HCT116 (cell line): Measurements from ENCODE around the gene EEA1. TPM values are rescaled to one million over a fixed set of nuclear protein-coding genes. Genes with fewer than 3 reads are reported as not detected.

Source experiments
- ATAC-seq: fragments of 200-7000 bp; cut with Tn5 transposase; 2 replicates; pipeline ENCODE4 v1.9.1; 2020; ENCODE audit warnings: mild to moderate bottlenecking, moderate library complexity
- BruUV-seq: library from RNA; stranded (reverse); fragments of 400-500 nt; replicated peaks from 2 replicates; lab custom pipeline; 2021; lab: Mats Ljungman, UMichigan
- CTCF ChIA-PET: fragments of 300-600 bp; sonication (Branson Sonifier 250); formaldehyde crosslinking; loops from one replicate; lab custom pipeline; 2021; ENCODE audit warnings: antibody characterized with exemption; lab: Charles Lee
- POLR2A ChIA-PET: fragments of 300-600, 350-600 bp; sonication (Branson Sonifier 250); formaldehyde crosslinking; loops from one replicate; lab custom pipeline; 2021; ENCODE audit warnings: antibody characterized with exemption; lab: Charles Lee
- RAD21 ChIA-PET, 2 experiments: fragments of 300-600 bp; sonication (Branson Sonifier 250); formaldehyde crosslinking; loops; one replicate each; lab custom pipeline; 2023; ENCODE audit warnings: low total read pairs in 2 of 2; ENCODE audit not compliant: uncharacterized antibody in 2 of 2, unreplicated experiment in 2 of 2, low non-redundant PET in 1 of 2; lab: Charles Lee
- DNase-seq: peaks from one replicate; pipeline ENCODE4 v3.0.0-alpha.2; 2010; ENCODE audit warnings: low read depth, low spot score
- H2AFZ ChIP-seq: fragments of 200-600 bp; shearing (Covaris generic), sonication (generic); 2 replicates; pipeline ENCODE4 v1.6.1; 2017; ENCODE audit warnings: low read depth, mixed run types, mixed read lengths, antibody characterized with exemption, low read length; ENCODE audit not compliant: poor library complexity, severe bottlenecking
- H3K27ac ChIP-seq: 2 replicates; pipeline ENCODE4 v1.5.1; 2012; ENCODE audit warnings: low read depth, low read length
- H3K27me3 ChIP-seq: fragments of 200-600 bp; sonication (generic); 2 replicates; pipeline ENCODE4 v1.6.1; 2016; ENCODE audit warnings: mixed run types, low read length, mixed read lengths; ENCODE audit not compliant: insufficient read depth
- H3K36me3 ChIP-seq, 2 experiments: fragments of 200-500 bp in 1 of 2; fragments of 200-600 bp in 1 of 2; sonication (Bioruptor generic) in 1 of 2; sonication (generic) in 1 of 2; 2 replicates each; pipeline versions ENCODE4 v1.5.1 to v1.6.1; 2014 to 2016; ENCODE audit warnings: low read length in 2 of 2, inconsistent platforms in 1 of 2, mixed read lengths in 1 of 2, mixed run types in 1 of 2; ENCODE audit not compliant: insufficient read depth in 2 of 2, control insufficient read depth in 1 of 2
- H3K4me1 ChIP-seq, 2 experiments: fragments of 200-600 bp in 1 of 2; sonication (generic) in 1 of 2; 2 replicates each; pipeline versions ENCODE4 v1.5.1 to v1.6.1; 2012 to 2017; ENCODE audit warnings: low read length in 2 of 2, inconsistent platforms in 1 of 2, mild to moderate bottlenecking in 1 of 2, mixed read lengths in 1 of 2, mixed run types in 1 of 2, moderate library complexity in 1 of 2; ENCODE audit not compliant: insufficient read depth in 2 of 2, control insufficient read depth in 1 of 2
- H3K4me2 ChIP-seq: fragments of 200-600 bp; sonication (generic); 2 replicates; pipeline ENCODE4 v1.6.1; 2017; ENCODE audit warnings: mixed run types, low read length, mixed read lengths
- H3K4me3 ChIP-seq, 2 experiments: fragments of 200-600 bp in 1 of 2; sonication (generic) in 1 of 2; replicated peaks in 1 of 2; 2 replicates each; pipeline ENCODE4 v1.5.1; 2011 to 2016; ENCODE audit warnings: low read length in 2 of 2, control low read depth in 1 of 2, low read depth in 1 of 2, mild to moderate bottlenecking in 1 of 2, mixed read lengths in 1 of 2, mixed run types in 1 of 2
- H3K79me2 ChIP-seq: fragments of 200-600 bp; sonication (generic); 2 replicates; pipeline ENCODE4 v1.6.1; 2017; ENCODE audit warnings: mild to moderate bottlenecking, mixed run types, low read length, moderate library complexity, mixed read lengths; ENCODE audit not compliant: insufficient read depth
- H3K9ac ChIP-seq: fragments of 200-600 bp; sonication (generic); 2 replicates; pipeline ENCODE4 v1.6.1; 2016; ENCODE audit warnings: low read length, mixed read lengths
- H3K9me2 ChIP-seq: fragments of 200-600 bp; sonication (generic), shearing (Covaris generic); 2 replicates; pipeline ENCODE4 v1.6.1; 2017; ENCODE audit warnings: mixed run types, mild to moderate bottlenecking, moderate library complexity; ENCODE audit not compliant: insufficient read depth
- H3K9me3 ChIP-seq, 2 experiments: fragments of 200-500 bp in 1 of 2; fragments of 200-600 bp in 1 of 2; sonication (Bioruptor generic) in 1 of 2; sonication (generic) in 1 of 2; 2 replicates each; pipeline ENCODE4 v1.6.1; 2014 to 2017; ENCODE audit warnings: low read length in 2 of 2, mixed read lengths in 2 of 2, inconsistent platforms in 1 of 2, low read depth in 1 of 2, mild to moderate bottlenecking in 1 of 2, mixed run types in 1 of 2, moderate library complexity in 1 of 2; ENCODE audit not compliant: control insufficient read depth in 1 of 2, insufficient read depth in 1 of 2
- H4K20me1 ChIP-seq: fragments of 200-600 bp; sonication (generic), shearing (Covaris generic); 2 replicates; pipeline ENCODE4 v1.6.1; 2017; ENCODE audit warnings: mixed run types, mild to moderate bottlenecking, moderate library complexity; ENCODE audit not compliant: insufficient read depth
- CBX3 ChIP-seq: IDR thresholded peaks from 2 replicates; pipeline ENCODE4 v1.6.1; 2012; ENCODE audit warnings: low read depth
- CEBPB ChIP-seq: IDR thresholded peaks from 2 replicates; pipeline ENCODE4 v1.6.1; 2012; ENCODE audit warnings: low read depth
- EGR1 ChIP-seq: IDR thresholded peaks from 2 replicates; pipeline ENCODE4 v1.6.1; 2012; ENCODE audit warnings: low read depth
- EZH2phosphoT487 ChIP-seq: fragments of 200-600 bp; IDR thresholded peaks from 2 replicates; pipeline ENCODE4 v1.6.1; 2018; ENCODE audit warnings: antibody characterized with exemption, borderline replicate concordance
- RAD21 ChIP-seq: IDR thresholded peaks from 2 replicates; pipeline ENCODE4 v1.6.1; 2012; ENCODE audit warnings: low read depth, mild to moderate bottlenecking
- SIN3A ChIP-seq: IDR thresholded peaks from 2 replicates; pipeline ENCODE4 v1.6.1; 2012; ENCODE audit warnings: low read depth
- SP1 ChIP-seq: IDR thresholded peaks from 2 replicates; pipeline ENCODE4 v1.6.1; 2012; ENCODE audit warnings: low read depth
- SRF ChIP-seq: IDR thresholded peaks from 2 replicates; pipeline ENCODE4 v1.6.1; 2012; ENCODE audit warnings: low read depth
- TCF7L2 ChIP-seq: IDR thresholded peaks from 2 replicates; pipeline ENCODE4 v1.7.0; 2011; ENCODE audit warnings: borderline replicate concordance, inconsistent platforms; ENCODE audit not compliant: insufficient read depth, insufficient read length; ENCODE audit errors: extremely low read depth
- YY1 ChIP-seq: IDR thresholded peaks from 2 replicates; pipeline ENCODE4 v1.6.1; 2011; ENCODE audit warnings: low read length, low read depth, moderate library complexity, mild to moderate bottlenecking; ENCODE audit not compliant: insufficient replicate concordance; ENCODE audit errors: extremely low read depth
- ZNF274 ChIP-seq: fragments of 200-500 bp; sonication (Bioruptor generic); IDR thresholded peaks from 2 replicates; pipeline ENCODE4 v1.6.1; 2014; ENCODE audit warnings: mild to moderate bottlenecking, low read depth, low read length, inconsistent platforms
- intact Hi-C: fragments of 100-400 bp; cut with micrococcal nuclease; formaldehyde crosslinking; loops from 2 replicates; pipeline ENCODE4 v1.10.0; 2022
- total RNA-seq: library from RNA; stranded (reverse); gene quantifications from one replicate; pipeline ENCODE4 v1.2.1, GENCODE V29; 2021; ENCODE audit not compliant: unreplicated experiment
- TF ChIP-seq, protein P1 (sequence below), 3 experiments: fragments of 200-600 bp in 1 of 3; sonication (generic) in 1 of 3; IDR thresholded peaks in 2 of 3; conservative IDR thresholded peaks in 1 of 3; 2 replicates each; pipeline ENCODE4 v1.5.1; 2012 to 2017; ENCODE audit warnings: low read depth in 2 of 3, low read length in 2 of 3, antibody characterized with exemption in 1 of 3, borderline replicate concordance in 1 of 3, control low read depth in 1 of 3, mild to moderate bottlenecking in 1 of 3, mixed read lengths in 1 of 3, mixed run types in 1 of 3, moderate library complexity in 1 of 3; ENCODE audit not compliant: insufficient read depth in 1 of 3
- TF ChIP-seq, protein P2 (sequence below): IDR thresholded peaks from 2 replicates; pipeline ENCODE4 v1.6.1; 2012; ENCODE audit warnings: low read depth
- TF ChIP-seq, protein P3 (sequence below): IDR thresholded peaks from 2 replicates; pipeline ENCODE4 v1.6.1; 2012

Gene EEA1
- total RNA-seq, 1 experiment from 2014 or later = 13.8 TPM

DNA sequence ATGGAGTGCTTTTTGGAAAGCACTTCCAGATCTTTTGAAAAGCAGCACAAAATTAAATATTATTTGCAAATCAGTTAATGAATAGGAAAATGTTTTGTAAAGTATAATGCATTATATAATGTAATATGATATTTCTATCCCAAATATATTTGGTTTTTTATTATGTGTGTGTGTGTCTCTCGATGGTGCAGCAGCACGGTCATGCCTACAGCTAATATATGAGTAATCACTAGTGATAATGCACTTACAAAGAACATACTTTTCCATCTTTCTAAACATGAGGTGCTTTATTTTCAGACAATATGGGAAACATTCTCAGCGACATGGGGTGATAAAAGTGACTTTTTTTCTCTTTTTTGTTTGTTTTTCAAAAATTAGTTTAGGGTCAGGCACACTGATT is 1.3 kb upstream of the EEA1 start:
- ChIA-PET RAD21 (no interaction called here), CTCF (interaction anchor here (1.8 kb wide), 1 partner anchor 13 kb away, joined by 6 read pairs; no protein-coding TSS in a partner anchor), POLR2A (interaction anchor here (0.8 kb wide), 1 partner anchor 23 kb away, joined by 3 read pairs; no protein-coding TSS in a partner anchor)
- DNase-seq (no peak), ATAC-seq (no peak)
- H3K27ac ChIP-seq = no peak overlapping the region
- no peaks in the 10 kb centered on the region for H3K27me3 ChIP-seq
- H3K4me3 ChIP-seq = peak overlapping the region in 1 of 2 experiments; percentile 71; a peak in 1 of 4 replicates
- H3K79me2 ChIP-seq = peaks cover 14% of the 10 kb centered on the region; the same call in 1 of the 2 replicates
- H3K36me3 ChIP-seq = no peaks in the 10 kb centered on the region
- no TSS peak for BruUV-seq
- TF ChIP-seq RAD21 = no peak
- TF ChIP-seq EGR1 = no peak
- TF ChIP-seq, protein P1, sequence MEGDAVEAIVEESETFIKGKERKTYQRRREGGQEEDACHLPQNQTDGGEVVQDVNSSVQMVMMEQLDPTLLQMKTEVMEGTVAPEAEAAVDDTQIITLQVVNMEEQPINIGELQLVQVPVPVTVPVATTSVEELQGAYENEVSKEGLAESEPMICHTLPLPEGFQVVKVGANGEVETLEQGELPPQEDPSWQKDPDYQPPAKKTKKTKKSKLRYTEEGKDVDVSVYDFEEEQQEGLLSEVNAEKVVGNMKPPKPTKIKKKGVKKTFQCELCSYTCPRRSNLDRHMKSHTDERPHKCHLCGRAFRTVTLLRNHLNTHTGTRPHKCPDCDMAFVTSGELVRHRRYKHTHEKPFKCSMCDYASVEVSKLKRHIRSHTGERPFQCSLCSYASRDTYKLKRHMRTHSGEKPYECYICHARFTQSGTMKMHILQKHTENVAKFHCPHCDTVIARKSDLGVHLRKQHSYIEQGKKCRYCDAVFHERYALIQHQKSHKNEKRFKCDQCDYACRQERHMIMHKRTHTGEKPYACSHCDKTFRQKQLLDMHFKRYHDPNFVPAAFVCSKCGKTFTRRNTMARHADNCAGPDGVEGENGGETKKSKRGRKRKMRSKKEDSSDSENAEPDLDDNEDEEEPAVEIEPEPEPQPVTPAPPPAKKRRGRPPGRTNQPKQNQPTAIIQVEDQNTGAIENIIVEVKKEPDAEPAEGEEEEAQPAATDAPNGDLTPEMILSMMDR (IDR thresholded peaks at IDR 0.05 in 2 of 3, conservative IDR thresholded peaks at IDR 0.05 in 1 of 3; ENCODE audit: borderline replicate concordance in 1 of 3, insufficient read depth in 1 of 3, low read depth in 2 of 3, low read length in 2 of 3) = no peak
- TF ChIP-seq CEBPB = no peak
- no peak for TF ChIP-seq SIN3A
- no peak for TF ChIP-seq EZH2phosphoT487
- TF ChIP-seq SP1 = no peak
- TF ChIP-seq TCF7L2 = no peak
- TF ChIP-seq YY1 = no peak
- TF ChIP-seq ZNF274 = no peak
- no peak for TF ChIP-seq SRF
- TF ChIP-seq, protein P2, sequence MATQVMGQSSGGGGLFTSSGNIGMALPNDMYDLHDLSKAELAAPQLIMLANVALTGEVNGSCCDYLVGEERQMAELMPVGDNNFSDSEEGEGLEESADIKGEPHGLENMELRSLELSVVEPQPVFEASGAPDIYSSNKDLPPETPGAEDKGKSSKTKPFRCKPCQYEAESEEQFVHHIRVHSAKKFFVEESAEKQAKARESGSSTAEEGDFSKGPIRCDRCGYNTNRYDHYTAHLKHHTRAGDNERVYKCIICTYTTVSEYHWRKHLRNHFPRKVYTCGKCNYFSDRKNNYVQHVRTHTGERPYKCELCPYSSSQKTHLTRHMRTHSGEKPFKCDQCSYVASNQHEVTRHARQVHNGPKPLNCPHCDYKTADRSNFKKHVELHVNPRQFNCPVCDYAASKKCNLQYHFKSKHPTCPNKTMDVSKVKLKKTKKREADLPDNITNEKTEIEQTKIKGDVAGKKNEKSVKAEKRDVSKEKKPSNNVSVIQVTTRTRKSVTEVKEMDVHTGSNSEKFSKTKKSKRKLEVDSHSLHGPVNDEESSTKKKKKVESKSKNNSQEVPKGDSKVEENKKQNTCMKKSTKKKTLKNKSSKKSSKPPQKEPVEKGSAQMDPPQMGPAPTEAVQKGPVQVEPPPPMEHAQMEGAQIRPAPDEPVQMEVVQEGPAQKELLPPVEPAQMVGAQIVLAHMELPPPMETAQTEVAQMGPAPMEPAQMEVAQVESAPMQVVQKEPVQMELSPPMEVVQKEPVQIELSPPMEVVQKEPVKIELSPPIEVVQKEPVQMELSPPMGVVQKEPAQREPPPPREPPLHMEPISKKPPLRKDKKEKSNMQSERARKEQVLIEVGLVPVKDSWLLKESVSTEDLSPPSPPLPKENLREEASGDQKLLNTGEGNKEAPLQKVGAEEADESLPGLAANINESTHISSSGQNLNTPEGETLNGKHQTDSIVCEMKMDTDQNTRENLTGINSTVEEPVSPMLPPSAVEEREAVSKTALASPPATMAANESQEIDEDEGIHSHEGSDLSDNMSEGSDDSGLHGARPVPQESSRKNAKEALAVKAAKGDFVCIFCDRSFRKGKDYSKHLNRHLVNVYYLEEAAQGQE = no peak
- TF ChIP-seq, protein P3, sequence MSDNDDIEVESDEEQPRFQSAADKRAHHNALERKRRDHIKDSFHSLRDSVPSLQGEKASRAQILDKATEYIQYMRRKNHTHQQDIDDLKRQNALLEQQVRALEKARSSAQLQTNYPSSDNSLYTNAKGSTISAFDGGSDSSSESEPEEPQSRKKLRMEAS = no peak
- TF ChIP-seq CBX3 = no peak
- intact Hi-C loops = no loop called here
- no peaks in the 10 kb centered on the region for H3K9me3 ChIP-seq
- no peaks in the 10 kb centered on the region for H4K20me1 ChIP-seq
- H2AFZ ChIP-seq = no peak overlapping the region
- no peak overlapping the region for H3K9ac ChIP-seq
- H3K4me2 ChIP-seq = peak overlapping the region; percentile 94
- H3K4me1 ChIP-seq = peaks cover 20 to 26% of the 10 kb centered on the region in 2 experiments
- no peaks in the 10 kb centered on the region for H3K9me2 ChIP-seq
